Panc1 (cell line): ENCODE measurements around the gene CPXM1. TPM values are rescaled to one million over a fixed set of nuclear protein-coding genes. Genes with fewer than 3 reads are reported as not detected.
"Not testable (repeated sequence)": the region's sequence is repeated elsewhere in the genome, so short reads cannot be mapped to it uniquely, and the experiment has no call there.

Experiments used
- ATAC-seq: fragments of 200-7000 bp; cut with Tn5 transposase; 2 replicates; pipeline ENCODE4 v1.9.1; 2020; ENCODE audit warnings: mild to moderate bottlenecking, moderate library complexity
- BruUV-seq: library from RNA; stranded (reverse); fragments of 400-500 nt; replicated peaks from 2 replicates; lab custom pipeline; 2021; lab: Mats Ljungman, UMichigan
- CTCF ChIA-PET: fragments of 300-600 bp; sonication (Branson Sonifier 250); formaldehyde crosslinking; loops from one replicate; lab custom pipeline; 2022; ENCODE audit warnings: antibody characterized with exemption; lab: Charles Lee
- POLR2A ChIA-PET: fragments of 300-600 bp; sonication (Branson Sonifier 250); formaldehyde crosslinking; loops from one replicate; lab custom pipeline; 2022; ENCODE audit warnings: antibody characterized with exemption; lab: Charles Lee
- DNase-seq: peaks from one replicate; pipeline ENCODE4 v3.0.0-alpha.2; 2010; ENCODE audit warnings: low read depth, low spot score
- H3K27ac ChIP-seq: 2 replicates; pipeline ENCODE4 v1.5.1; 2011; ENCODE audit warnings: mild to moderate bottlenecking, low read length, inconsistent platforms
- H3K27me3 ChIP-seq: fragments of 200-500 bp; sonication (Bioruptor generic); 2 replicates; pipeline ENCODE4 v1.6.0; 2014; ENCODE audit warnings: low read length, inconsistent platforms; ENCODE audit not compliant: control insufficient read depth, insufficient read depth
- H3K36me3 ChIP-seq: fragments of 200-500 bp; sonication (Bioruptor generic); 2 replicates; pipeline ENCODE4 v1.5.1; 2014; ENCODE audit warnings: inconsistent platforms, mild to moderate bottlenecking, low read length, moderate library complexity; ENCODE audit not compliant: control insufficient read depth, insufficient read depth
- H3K4me1 ChIP-seq: 2 replicates; pipeline ENCODE4 v1.5.1; 2011; ENCODE audit warnings: inconsistent platforms, mild to moderate bottlenecking, low read length, moderate library complexity; ENCODE audit not compliant: control insufficient read depth, insufficient read depth
- H3K4me3 ChIP-seq, 2 experiments: 2 replicates each; pipeline ENCODE4 v1.5.1; 2011 to 2012; ENCODE audit warnings: low read depth in 2 of 2, low read length in 2 of 2, mild to moderate bottlenecking in 2 of 2, inconsistent platforms in 1 of 2, moderate library complexity in 1 of 2
- H3K9me3 ChIP-seq: fragments of 200-500 bp; sonication (Bioruptor generic); 2 replicates; pipeline ENCODE4 v1.5.1; 2014; ENCODE audit warnings: low read depth, mild to moderate bottlenecking, inconsistent platforms, low read length, moderate library complexity; ENCODE audit not compliant: control insufficient read depth, insufficient read depth
- POLR2AphosphoS5 ChIP-seq: IDR thresholded peaks from 2 replicates; pipeline ENCODE4 v1.6.1; 2012; ENCODE audit warnings: mild to moderate bottlenecking, low read depth, low read length, moderate library complexity
- SIN3A ChIP-seq: IDR thresholded peaks from 2 replicates; pipeline ENCODE4 v1.6.1; 2012; ENCODE audit warnings: low read depth, mild to moderate bottlenecking, low read length, moderate library complexity, borderline replicate concordance; ENCODE audit not compliant: insufficient read depth
- TCF7L2 ChIP-seq: IDR thresholded peaks from 2 replicates; pipeline ENCODE4 v1.6.1; 2011; ENCODE audit warnings: mild to moderate bottlenecking, low read depth, low read length, inconsistent platforms
- in situ Hi-C: cut with HindIII; loops from 2 replicates; pipeline ENCODE4 v1.10.0; 2016; ENCODE audit warnings: low sequenced_read_pairs, low pct_unique_long_range_greater_than_20kb
- intact Hi-C: fragments of 100-400 bp; cut with micrococcal nuclease; formaldehyde crosslinking; loops from one replicate; pipeline ENCODE4 v1.10.0; 2022; ENCODE audit not compliant: unreplicated experiment
- total RNA-seq: library from RNA; stranded (reverse); gene quantifications from one replicate; pipeline ENCODE4 v1.2.1, GENCODE V29; 2021; ENCODE audit not compliant: unreplicated experiment
- TF ChIP-seq, protein P1 (sequence below): fragments of 450-650 bp; IDR thresholded peaks from 2 replicates; pipeline ENCODE4 v1.5.1; 2017; ENCODE audit warnings: mild to moderate bottlenecking
- TF ChIP-seq, protein P2 (sequence below), 2 experiments: IDR thresholded peaks; 2 replicates each; pipeline ENCODE4 v1.6.1; 2011 to 2012; ENCODE audit warnings: low read depth in 2 of 2, control low read depth in 1 of 2, low read length in 1 of 2, mild to moderate bottlenecking in 1 of 2, moderate library complexity in 1 of 2; ENCODE audit not compliant: insufficient read depth in 1 of 2

Gene CPXM1
- total RNA-seq, 1 experiment from 2014 or later: not detected

DNA sequence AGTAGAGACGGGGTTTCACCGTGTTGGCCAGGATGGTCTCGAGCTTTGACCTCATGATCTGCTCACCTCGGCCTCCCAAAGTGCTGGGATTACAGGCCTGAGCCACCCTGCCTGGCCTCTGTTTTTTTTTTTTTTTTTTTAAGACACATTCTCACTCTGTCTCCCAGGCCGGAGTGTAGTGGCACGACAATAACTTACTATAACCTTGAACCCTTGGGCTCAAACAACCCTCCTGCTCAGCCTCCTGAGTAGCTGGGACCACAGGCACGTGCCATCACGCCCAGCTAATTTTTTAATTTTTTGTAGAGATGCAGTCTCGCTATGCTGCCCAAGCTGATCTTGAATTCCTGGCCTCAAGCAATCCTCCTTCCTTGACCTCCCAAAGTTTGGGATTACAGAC, 26.6 kb downstream of the CPXM1 start:
- DNase-seq: no peak
- H3K4me1 ChIP-seq: no peaks in the 10 kb centered on the region; the same call in 1 of the 2 replicates
- H3K27ac ChIP-seq: no peak overlapping the region
- ChIA-PET CTCF (no interaction called here), POLR2A (no interaction called here)
- no peak for ATAC-seq
- no TSS peak for BruUV-seq
- H3K9me3 ChIP-seq: no peaks in the 10 kb centered on the region
- H3K4me3 ChIP-seq: no peak overlapping the region
- H3K36me3 ChIP-seq: no peaks in the 10 kb centered on the region
- in situ Hi-C loops: no loop called here
- TF ChIP-seq, protein P1, sequence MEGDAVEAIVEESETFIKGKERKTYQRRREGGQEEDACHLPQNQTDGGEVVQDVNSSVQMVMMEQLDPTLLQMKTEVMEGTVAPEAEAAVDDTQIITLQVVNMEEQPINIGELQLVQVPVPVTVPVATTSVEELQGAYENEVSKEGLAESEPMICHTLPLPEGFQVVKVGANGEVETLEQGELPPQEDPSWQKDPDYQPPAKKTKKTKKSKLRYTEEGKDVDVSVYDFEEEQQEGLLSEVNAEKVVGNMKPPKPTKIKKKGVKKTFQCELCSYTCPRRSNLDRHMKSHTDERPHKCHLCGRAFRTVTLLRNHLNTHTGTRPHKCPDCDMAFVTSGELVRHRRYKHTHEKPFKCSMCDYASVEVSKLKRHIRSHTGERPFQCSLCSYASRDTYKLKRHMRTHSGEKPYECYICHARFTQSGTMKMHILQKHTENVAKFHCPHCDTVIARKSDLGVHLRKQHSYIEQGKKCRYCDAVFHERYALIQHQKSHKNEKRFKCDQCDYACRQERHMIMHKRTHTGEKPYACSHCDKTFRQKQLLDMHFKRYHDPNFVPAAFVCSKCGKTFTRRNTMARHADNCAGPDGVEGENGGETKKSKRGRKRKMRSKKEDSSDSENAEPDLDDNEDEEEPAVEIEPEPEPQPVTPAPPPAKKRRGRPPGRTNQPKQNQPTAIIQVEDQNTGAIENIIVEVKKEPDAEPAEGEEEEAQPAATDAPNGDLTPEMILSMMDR: no peak
- TF ChIP-seq SIN3A (no peak), POLR2AphosphoS5 (no peak), TCF7L2 (no peak)
- TF ChIP-seq, protein P2, sequence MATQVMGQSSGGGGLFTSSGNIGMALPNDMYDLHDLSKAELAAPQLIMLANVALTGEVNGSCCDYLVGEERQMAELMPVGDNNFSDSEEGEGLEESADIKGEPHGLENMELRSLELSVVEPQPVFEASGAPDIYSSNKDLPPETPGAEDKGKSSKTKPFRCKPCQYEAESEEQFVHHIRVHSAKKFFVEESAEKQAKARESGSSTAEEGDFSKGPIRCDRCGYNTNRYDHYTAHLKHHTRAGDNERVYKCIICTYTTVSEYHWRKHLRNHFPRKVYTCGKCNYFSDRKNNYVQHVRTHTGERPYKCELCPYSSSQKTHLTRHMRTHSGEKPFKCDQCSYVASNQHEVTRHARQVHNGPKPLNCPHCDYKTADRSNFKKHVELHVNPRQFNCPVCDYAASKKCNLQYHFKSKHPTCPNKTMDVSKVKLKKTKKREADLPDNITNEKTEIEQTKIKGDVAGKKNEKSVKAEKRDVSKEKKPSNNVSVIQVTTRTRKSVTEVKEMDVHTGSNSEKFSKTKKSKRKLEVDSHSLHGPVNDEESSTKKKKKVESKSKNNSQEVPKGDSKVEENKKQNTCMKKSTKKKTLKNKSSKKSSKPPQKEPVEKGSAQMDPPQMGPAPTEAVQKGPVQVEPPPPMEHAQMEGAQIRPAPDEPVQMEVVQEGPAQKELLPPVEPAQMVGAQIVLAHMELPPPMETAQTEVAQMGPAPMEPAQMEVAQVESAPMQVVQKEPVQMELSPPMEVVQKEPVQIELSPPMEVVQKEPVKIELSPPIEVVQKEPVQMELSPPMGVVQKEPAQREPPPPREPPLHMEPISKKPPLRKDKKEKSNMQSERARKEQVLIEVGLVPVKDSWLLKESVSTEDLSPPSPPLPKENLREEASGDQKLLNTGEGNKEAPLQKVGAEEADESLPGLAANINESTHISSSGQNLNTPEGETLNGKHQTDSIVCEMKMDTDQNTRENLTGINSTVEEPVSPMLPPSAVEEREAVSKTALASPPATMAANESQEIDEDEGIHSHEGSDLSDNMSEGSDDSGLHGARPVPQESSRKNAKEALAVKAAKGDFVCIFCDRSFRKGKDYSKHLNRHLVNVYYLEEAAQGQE (IDR thresholded peaks at IDR 0.05; ENCODE audit: insufficient read depth in 1 of 2, low read depth in 2 of 2, low read length in 1 of 2): no peak
- no peaks in the 10 kb centered on the region for H3K27me3 ChIP-seq
- intact Hi-C loops: no loop called here

DNA sequence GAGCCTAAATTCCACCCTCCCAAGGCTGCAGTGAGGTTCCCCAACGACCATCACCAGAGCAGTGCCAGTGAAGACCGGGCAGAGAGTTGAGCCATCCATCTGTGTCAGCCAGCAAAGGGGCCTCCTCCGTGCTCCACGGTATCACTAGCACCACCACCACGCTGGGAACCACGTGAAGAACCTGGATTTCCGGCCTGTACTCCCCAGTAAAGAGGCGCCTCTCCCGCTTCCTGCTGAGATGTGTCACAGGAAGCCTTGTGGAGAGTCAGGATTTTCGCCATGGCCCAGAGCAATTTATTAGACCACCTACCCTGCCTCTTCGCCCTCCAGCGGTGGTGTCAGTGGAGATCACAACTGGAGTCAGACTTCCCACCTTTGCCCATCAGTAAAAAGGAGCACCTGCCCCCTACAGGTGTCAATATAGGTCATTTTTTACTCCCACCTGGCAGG, 28.8 kb downstream of the CPXM1 start:
- CTCF ChIA-PET: no interaction called here
- in situ Hi-C loops: no loop called here
- TF ChIP-seq, protein P1: no peak
- TF ChIP-seq SIN3A: no peak
- TF ChIP-seq POLR2AphosphoS5: no peak
- no peak for TF ChIP-seq TCF7L2
- TF ChIP-seq, protein P2 (IDR thresholded peaks at IDR 0.05; ENCODE audit: insufficient read depth in 1 of 2, low read depth in 2 of 2, low read length in 1 of 2): no peak
- no peak for ATAC-seq
- no peaks in the 10 kb centered on the region for H3K27me3 ChIP-seq
- no peak for DNase-seq
- H3K36me3 ChIP-seq: no peaks in the 10 kb centered on the region
- POLR2A ChIA-PET: no interaction called here
- intact Hi-C loops: no loop called here
- BruUV-seq: no TSS peak
- H3K4me3 ChIP-seq: no peak overlapping the region
- H3K9me3 ChIP-seq: no peaks in the 10 kb centered on the region
- peaks cover 11% of the 10 kb centered on the region for H3K4me1 ChIP-seq
- no peak overlapping the region for H3K27ac ChIP-seq

DNA sequence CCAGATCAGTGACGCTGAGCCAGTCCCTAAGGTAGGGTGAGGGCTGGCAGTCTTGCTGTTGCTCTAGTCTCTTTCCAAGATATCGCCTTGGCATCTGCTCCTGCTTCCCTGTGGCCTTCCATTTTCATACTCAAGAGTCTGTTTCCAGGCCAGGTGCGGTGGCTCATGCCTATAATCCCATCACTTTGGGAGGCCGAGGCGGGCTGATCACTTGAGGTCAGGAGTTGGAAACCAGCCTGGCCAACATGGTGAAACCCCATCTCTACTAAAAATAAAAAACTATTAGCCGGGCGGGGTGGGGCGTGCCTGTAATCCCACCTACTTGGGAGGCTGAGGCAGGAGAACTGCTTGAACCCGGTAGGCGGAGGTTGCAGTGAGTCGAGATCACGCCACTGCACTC, 30.3 kb downstream of the CPXM1 start:
- BruUV-seq, POLR2A ChIA-PET, H3K27ac ChIP-seq, H3K9me3 ChIP-seq, H3K27me3 ChIP-seq, ATAC-seq, H3K36me3 ChIP-seq, H3K4me3 ChIP-seq, in situ Hi-C loops, CTCF ChIA-PET, intact Hi-C loops, DNase-seq: not testable (repeated sequence)
- H3K4me1 ChIP-seq: peaks cover 11% of the 10 kb centered on the region
